Gastroesophageal sphincter (tissue), 3 donors: ENCODE measurements around the gene SDC4.

Experiments used
- CTCF ChIP-seq, 4 experiments: fragments of 200-600 bp in 2 of 4; fragments of 450-650 bp in 2 of 4; sonication (generic) in 1 of 4; IDR thresholded peaks; one replicate each; pipeline ENCODE4 v1.5.1; 2017 to 2019; ENCODE audit warnings: antibody characterized with exemption in 4 of 4, mild to moderate bottlenecking in 2 of 4, moderate library complexity in 2 of 4
- POLR2A ChIP-seq, 2 donors: fragments of 450-650 bp; IDR thresholded peaks; one replicate each; pipeline ENCODE4 v1.6.1; 2017; ENCODE audit warnings: antibody characterized with exemption in 2 of 2, mild to moderate bottlenecking in 2 of 2, moderate library complexity in 1 of 2
- POLR2AphosphoS5 ChIP-seq: sonication (generic); formaldehyde crosslinking; IDR thresholded peaks from one replicate; pipeline ENCODE4 v1.6.1; 2017; ENCODE audit warnings: antibody characterized with exemption

- no peak for TF ChIP-seq CTCF (IDR thresholded peaks at IDR 0.05)
- no peak for TF ChIP-seq POLR2AphosphoS5
- TF ChIP-seq POLR2A (IDR thresholded peaks at IDR 0.05): no peak
These were observed 35.0 kb downstream of the SDC4 start for GRCh38 chr20:45313065-45313695.
